IMR-90 (cell line): ENCODE data around the gene EMILIN2. TPM values are rescaled to one million over a fixed set of nuclear protein-coding genes. Genes with fewer than 3 reads are reported as not detected.

Source experiments
- ATAC-seq: fragments of 200-7000 bp; cut with Tn5 transposase; 2 replicates; pipeline ENCODE4 v1.9.1; 2020; ENCODE audit warnings: low read depth, mild to moderate bottlenecking, moderate library complexity
- BruUV-seq: library from RNA; stranded (reverse); fragments of 400-500 nt; replicated peaks from 2 replicates; lab custom pipeline; 2021; lab: Mats Ljungman, UMichigan
- CTCF ChIA-PET: fragments of 300-600 bp; formaldehyde crosslinking; extraction: SDS; loops from one replicate; lab custom pipeline; 2021; ENCODE audit warnings: antibody characterized with exemption; lab: Yijun Ruan, JAX
- POLR2A ChIA-PET: fragments of 300-600 bp; sonication (Branson Sonifier 250); formaldehyde crosslinking; loops from one replicate; lab custom pipeline; 2022; ENCODE audit warnings: antibody characterized with exemption; ENCODE audit not compliant: unreplicated experiment; lab: Charles Lee
- DNase-seq: peaks from one replicate; pipeline ENCODE4 v3.0.0; 2013
- H2AFZ ChIP-seq: replicated peaks from 2 replicates; pipeline ENCODE3; 2013; ENCODE audit warnings: low read length, mild to moderate bottlenecking; ENCODE audit not compliant: poor library complexity
- H2AK5ac ChIP-seq: 2 replicates; pipeline ENCODE4 v1.6.1; 2013; ENCODE audit warnings: low read depth, low read length, inconsistent platforms
- H2AK9ac ChIP-seq: replicated peaks from 2 replicates; pipeline ENCODE3; 2013; ENCODE audit warnings: mild to moderate bottlenecking, low read depth, low read length, moderate library complexity; ENCODE audit not compliant: poor library complexity
- H2BK120ac ChIP-seq: 2 replicates; pipeline ENCODE4 v1.6.1; 2013; ENCODE audit warnings: low read depth, low read length, inconsistent platforms
- H2BK15ac ChIP-seq: 3 replicates; pipeline ENCODE4 v1.6.1; 2013; ENCODE audit warnings: low read depth, low read length, inconsistent platforms
- H2BK20ac ChIP-seq: 2 replicates; pipeline ENCODE4 v1.6.1; 2013; ENCODE audit warnings: low read depth, mild to moderate bottlenecking, inconsistent platforms, low read length, moderate library complexity
- H2BK5ac ChIP-seq: 2 replicates; pipeline ENCODE4 v1.6.1; 2013; ENCODE audit warnings: mild to moderate bottlenecking, low read depth, low read length, inconsistent platforms; ENCODE audit not compliant: poor library complexity, severe bottlenecking
- H3K14ac ChIP-seq: replicated peaks from 2 replicates; pipeline ENCODE4 v1.6.1; 2013; ENCODE audit warnings: low read depth, low read length, inconsistent platforms
- H3K18ac ChIP-seq: 2 replicates; pipeline ENCODE4 v1.6.1; 2013; ENCODE audit warnings: low read depth, low read length, control low read depth
- H3K23ac ChIP-seq: 2 replicates; pipeline ENCODE4 v1.6.1; 2013; ENCODE audit warnings: low read depth, low read length, inconsistent platforms
- H3K27ac ChIP-seq: 2 replicates; pipeline ENCODE4 v1.5.1; 2013; ENCODE audit warnings: mild to moderate bottlenecking, control low read depth, low read length; ENCODE audit not compliant: insufficient read depth
- H3K27me3 ChIP-seq: 2 replicates; pipeline ENCODE4 v1.6.1; 2013; ENCODE audit warnings: low read length; ENCODE audit not compliant: control insufficient read depth, insufficient read depth
- H3K36me3 ChIP-seq: 2 replicates; pipeline ENCODE4 v1.6.1; 2013; ENCODE audit warnings: low read length, mixed read lengths; ENCODE audit not compliant: control insufficient read depth, insufficient read depth
- H3K4ac ChIP-seq: 2 replicates; pipeline ENCODE4 v1.6.1; 2013; ENCODE audit warnings: low read depth, low read length, inconsistent platforms
- H3K4me1 ChIP-seq: 2 replicates; pipeline ENCODE4 v1.6.1; 2013; ENCODE audit warnings: low read length, mixed read lengths; ENCODE audit not compliant: control insufficient read depth, insufficient read depth
- H3K4me2 ChIP-seq: 2 replicates; pipeline ENCODE4 v1.6.1; 2013; ENCODE audit warnings: low read depth, mild to moderate bottlenecking, control low read depth, low read length, moderate library complexity
- H3K4me3 ChIP-seq: 2 replicates; pipeline ENCODE4 v1.5.1; 2013; ENCODE audit warnings: low read depth, mild to moderate bottlenecking, control low read depth, low read length, moderate library complexity; ENCODE audit not compliant: insufficient read depth
- H3K56ac ChIP-seq: 2 replicates; pipeline ENCODE4 v1.6.1; 2013; ENCODE audit warnings: low read length, inconsistent platforms; ENCODE audit not compliant: insufficient read depth; ENCODE audit errors: extremely low read depth
- H3K79me1 ChIP-seq, 2 experiments: 2 replicates each; pipeline ENCODE4 v1.6.1; 2013; ENCODE audit warnings: low read length in 2 of 2, inconsistent platforms in 1 of 2, low read depth in 1 of 2
- H3K9ac ChIP-seq: 2 replicates; pipeline ENCODE4 v1.6.1; 2013; ENCODE audit warnings: low read depth, low read length, control low read depth
- H3K9me1 ChIP-seq: 2 replicates; pipeline ENCODE4 v1.6.1; 2013; ENCODE audit warnings: low read length, inconsistent platforms; ENCODE audit not compliant: insufficient read depth
- H3K9me3 ChIP-seq: 2 replicates; pipeline ENCODE4 v1.6.1; 2013; ENCODE audit warnings: low read length; ENCODE audit not compliant: control insufficient read depth, insufficient read depth
- H4K20me1 ChIP-seq: 2 replicates; pipeline ENCODE4 v1.6.1; 2013; ENCODE audit warnings: low read length, inconsistent platforms; ENCODE audit not compliant: insufficient read depth
- H4K5ac ChIP-seq: 2 replicates; pipeline ENCODE4 v1.6.1; 2013; ENCODE audit warnings: mild to moderate bottlenecking, low read depth, low read length, control low read depth
- H4K8ac ChIP-seq, 2 experiments: 2 replicates each; pipeline ENCODE4 v1.6.1; 2013; ENCODE audit warnings: low read depth in 2 of 2, low read length in 2 of 2, control low read depth in 1 of 2, inconsistent platforms in 1 of 2
- H4K91ac ChIP-seq: 2 replicates; pipeline ENCODE4 v1.6.1; 2013; ENCODE audit warnings: low read depth, low read length, inconsistent platforms; ENCODE audit not compliant: insufficient read depth
- BHLHE40 ChIP-seq: fragments of 150-350 bp; IDR thresholded peaks from 2 replicates; pipeline ENCODE4 v1.6.1; 2016; ENCODE audit warnings: mild to moderate bottlenecking, low read depth, low read length
- ELK1 ChIP-seq: fragments of 150-350 bp; IDR thresholded peaks from 2 replicates; pipeline ENCODE4 v1.6.1; 2016; ENCODE audit warnings: low read depth, mild to moderate bottlenecking, low read length, moderate library complexity, borderline replicate concordance
- MAFK ChIP-seq: IDR thresholded peaks from 2 replicates; pipeline ENCODE4 v1.6.1; 2012; ENCODE audit warnings: low read depth, low read length, improper control_type of control experiment
- MAZ ChIP-seq: IDR thresholded peaks from 2 replicates; pipeline ENCODE4 v1.6.1; 2012; ENCODE audit warnings: low read depth, mild to moderate bottlenecking, low read length, improper control_type of control experiment, moderate library complexity, borderline replicate concordance
- MXI1 ChIP-seq: IDR thresholded peaks from 2 replicates; pipeline ENCODE4 v1.6.1; 2012; ENCODE audit warnings: low read depth, mild to moderate bottlenecking, low read length, moderate library complexity, borderline replicate concordance
- RAD21 ChIP-seq: IDR thresholded peaks from 2 replicates; pipeline ENCODE4 v1.6.1; 2012; ENCODE audit warnings: low read length, improper control_type of control experiment
- RFX5 ChIP-seq: IDR thresholded peaks from 2 replicates; pipeline ENCODE4 v1.8.0; 2012; ENCODE audit warnings: low read depth, mild to moderate bottlenecking, low read length, moderate library complexity
- SMC3 ChIP-seq: fragments of 150-350 bp; IDR thresholded peaks from 2 replicates; pipeline ENCODE4 v1.6.1; 2016; ENCODE audit warnings: low read depth, mild to moderate bottlenecking, antibody characterized with exemption, low read length, moderate library complexity
- WGBS, 2 experiments: methylation state at CpG; one replicate each; pipeline versions ENCODE4 v1.1.5 to v1.1.7; 2013; ENCODE audit warnings: missing lambda C conversion rate in 2 of 2; ENCODE audit not compliant: insufficient read length in 1 of 2; ENCODE audit errors: extremely low coverage in 2 of 2; 5-methylcytosine and 5-hydroxymethylcytosine counted together
- dilution Hi-C: fragments of 300-500 bp; cut with HindIII; formaldehyde crosslinking; loops from one replicate; pipeline ENCODE4 v1.14.3; 2018; ENCODE audit warnings: low sequenced_read_pairs; ENCODE audit not compliant: unreplicated experiment
- in situ Hi-C: fragments of 300-500 bp; cut with MboI; formaldehyde crosslinking; loops from 3 replicates; pipeline ENCODE4 v1.14.3; 2019; ENCODE audit warnings: low sequenced_read_pairs, inconsistent platforms, mixed read lengths
- intact Hi-C: fragments of 100-400 bp; cut with micrococcal nuclease; formaldehyde crosslinking; loops from 2 replicates; pipeline ENCODE4 v1.10.0; 2022
- polyA plus RNA-seq, 3 experiments: library from polyadenylated mRNA; depleted of rRNA; stranded (reverse); fragments of >200 nt; gene quantifications; 2 replicates each; pipeline ENCODE4 v1.2.3, GENCODE V29; 2012; ENCODE audit warnings: low replicate concordance in 1 of 3
- total RNA-seq: library from RNA; depleted of rRNA; stranded (reverse); fragments of >200 nt; gene quantifications from 2 replicates; pipeline ENCODE4 v1.2.3, GENCODE V29; 2012

The EMILIN2 gene
- total and polyA plus RNA-seq, 2 of the 4 experiments (the other 2 are of a cell fraction), result under 0.01 to 0.14 TPM

- in situ Hi-C loops, result no loop called here
- Histone ChIP-seq H4K20me1 (no peaks in the 10 kb centered on the region), H3K79me1 (no peaks in the 10 kb centered on the region), H3K36me3 (no peaks in the 10 kb centered on the region), H2BK5ac (no peak overlapping the region), H2BK20ac (no peak overlapping the region), H2BK15ac (no peak overlapping the region), H3K9me1 (peaks cover 8% of the 10 kb centered on the region), H2AK5ac (no peak overlapping the region), H4K91ac (no peak overlapping the region), H3K18ac (no peak overlapping the region), H3K56ac (no peak overlapping the region), H3K4me3 (no peak overlapping the region), H4K8ac (no peak overlapping the region), H3K9me3 (peaks cover 2% of the 10 kb centered on the region), H3K4me2 (no peak overlapping the region), H3K4me1 (peaks cover 12% of the 10 kb centered on the region), H3K27me3 (peaks cover 2% of the 10 kb centered on the region; the same call in 1 of the 2 replicates), H2BK120ac (no peak overlapping the region), H2AK9ac (peak overlapping the region; percentile 6), H3K4ac (no peak overlapping the region), H3K14ac (no peak overlapping the region), H4K5ac (no peak overlapping the region), H3K23ac (no peak overlapping the region), H3K9ac (no peak overlapping the region), H3K27ac (peak overlapping the region; percentile 0; the same call in 1 of the 2 replicates), H2AFZ (peak overlapping the region; percentile 76)
- dilution Hi-C loops, result no loop called here
- POLR2A ChIA-PET, result no interaction called here
- DNase-seq, result no peak
- intact Hi-C loops, result no loop called here
- no TSS peak for BruUV-seq
- no peak; the same call in 1 of the 2 replicates for ATAC-seq
- TF ChIP-seq SMC3, result no peak
- TF ChIP-seq MXI1, result no peak
- TF ChIP-seq BHLHE40, result no peak
- TF ChIP-seq RFX5, result no peak
- no peak for TF ChIP-seq ELK1
- TF ChIP-seq RAD21, result no peak
- no peak for TF ChIP-seq MAFK
- no peak for TF ChIP-seq MAZ
- CTCF ChIA-PET, result no interaction called here
- WGBS, 2 experiments, result no CpG with 5 or more reads among the region's 9 CpGs
These were observed 35.0 kb downstream of the EMILIN2 start for GRCh38 chr18:2881840-2882195.
